SK-N-SH treated with all-trans-retinoic acid at 6 μM for 48 hours (cell line): ENCODE results near the gene IL1R2.

Experiments used
- ATAC-seq: fragments of 200-7000 bp; cut with Tn5 transposase; 3 replicates; pipeline ENCODE4 v1.9.1; 2020; ENCODE audit warnings: mild to moderate bottlenecking, moderate library complexity
- BACH2 ChIP-seq: fragments of 250-450 bp; sonication (Bioruptor Pico); IDR thresholded peaks from 2 replicates; pipeline ENCODE4 v1.9.0; 2021; ENCODE audit warnings: mild to moderate bottlenecking, borderline replicate concordance
- CSDC2 ChIP-seq: fragments of 250-450 bp; sonication (Bioruptor Pico); IDR thresholded peaks from 2 replicates; pipeline ENCODE4 v1.5.0; 2020; ENCODE audit warnings: mild to moderate bottlenecking, moderate library complexity
- ESRRG ChIP-seq: fragments of 250-450 bp; sonication (Bioruptor Pico); IDR thresholded peaks from 2 replicates; pipeline ENCODE4 v1.6.1; 2021; ENCODE audit warnings: mild to moderate bottlenecking
- GLIS3 ChIP-seq: fragments of 250-450 bp; sonication (Bioruptor Pico); IDR thresholded peaks from 2 replicates; pipeline ENCODE4 v1.5.0; 2020; ENCODE audit warnings: mild to moderate bottlenecking, moderate library complexity
- ISL1 ChIP-seq: fragments of 250-450 bp; sonication (Bioruptor Pico); IDR thresholded peaks from 2 replicates; pipeline ENCODE4 v2.1.2; 2022; ENCODE audit warnings: mild to moderate bottlenecking, moderate library complexity
- OSR1 ChIP-seq: fragments of 250-450 bp; sonication (Bioruptor Pico); IDR thresholded peaks from 2 replicates; pipeline ENCODE4 v1.8.0; 2022; ENCODE audit warnings: moderate library complexity, mild to moderate bottlenecking, inconsistent platforms
- PPARA ChIP-seq: fragments of 250-450 bp; sonication (Bioruptor Pico); IDR thresholded peaks from 2 replicates; pipeline ENCODE4 v1.5.0; 2020; ENCODE audit warnings: mild to moderate bottlenecking, borderline replicate concordance
- RARB ChIP-seq: fragments of 250-450 bp; sonication (Bioruptor Pico); IDR thresholded peaks from 2 replicates; pipeline ENCODE4 v1.8.0; 2021; ENCODE audit warnings: mild to moderate bottlenecking, moderate library complexity
- TCF4 ChIP-seq: fragments of 250-450 bp; sonication (Bioruptor Pico); IDR thresholded peaks from 2 replicates; pipeline ENCODE4 v1.8.0; 2021; ENCODE audit warnings: mild to moderate bottlenecking, moderate library complexity, borderline replicate concordance
- TOX ChIP-seq: fragments of 250-450 bp; sonication (Bioruptor Pico); IDR thresholded peaks from 2 replicates; pipeline ENCODE4 v1.8.0; 2021; ENCODE audit warnings: mild to moderate bottlenecking, moderate library complexity, borderline replicate concordance
- ZC3H10 ChIP-seq: fragments of 250-450 bp; sonication (Bioruptor Pico); IDR thresholded peaks from 2 replicates; pipeline ENCODE4 v1.5.1; 2021; ENCODE audit warnings: mild to moderate bottlenecking, moderate library complexity
- ZFP3 ChIP-seq: fragments of 250-450 bp; sonication (Bioruptor Pico); IDR thresholded peaks from 2 replicates; pipeline ENCODE4 v1.5.0; 2020; ENCODE audit warnings: mild to moderate bottlenecking, moderate library complexity
- ZFP30 ChIP-seq: fragments of 450-650 bp; formaldehyde crosslinking; IDR thresholded peaks from 2 replicates; pipeline ENCODE4 v1.5.0; 2022; ENCODE audit warnings: mild to moderate bottlenecking, moderate library complexity
- ZNF565 ChIP-seq: fragments of 450-650 bp; formaldehyde crosslinking; conservative IDR thresholded peaks from 2 replicates; pipeline ENCODE4 v1.5.0; 2020; ENCODE audit warnings: low read depth, mild to moderate bottlenecking, moderate library complexity
- ZNF70 ChIP-seq: fragments of 450-650 bp; formaldehyde crosslinking; IDR thresholded peaks from 2 replicates; pipeline ENCODE4 v1.5.0; 2020; ENCODE audit warnings: mild to moderate bottlenecking, moderate library complexity
- ZNF8 ChIP-seq: fragments of 450-650 bp; formaldehyde crosslinking; IDR thresholded peaks from 2 replicates; pipeline ENCODE4 v1.5.0; 2020; ENCODE audit warnings: mild to moderate bottlenecking, moderate library complexity
- TF ChIP-seq, protein P1 (sequence below): fragments of 250-450 bp; sonication (Bioruptor Pico); IDR thresholded peaks from 2 replicates; pipeline ENCODE4 v1.5.0; 2020; ENCODE audit warnings: mild to moderate bottlenecking, moderate library complexity
- TF ChIP-seq, protein P2 (sequence below): fragments of 250-450 bp; sonication (Bioruptor Pico); IDR thresholded peaks from 2 replicates; pipeline ENCODE4 v1.5.1; 2020; ENCODE audit warnings: low read depth, mild to moderate bottlenecking, moderate library complexity
- TF ChIP-seq, protein P3 (sequence below): fragments of 250-450 bp; sonication (Bioruptor Pico); IDR thresholded peaks from 2 replicates; pipeline ENCODE4 v1.8.0; 2021; ENCODE audit warnings: low read depth, mild to moderate bottlenecking, moderate library complexity, borderline replicate concordance
- TF ChIP-seq, protein P4 (sequence below): fragments of 250-450 bp; sonication (Bioruptor Pico); IDR thresholded peaks from 2 replicates; pipeline ENCODE4 v1.8.0; 2020; ENCODE audit warnings: mild to moderate bottlenecking, moderate library complexity, borderline replicate concordance

Gene IL1R2

DNA sequence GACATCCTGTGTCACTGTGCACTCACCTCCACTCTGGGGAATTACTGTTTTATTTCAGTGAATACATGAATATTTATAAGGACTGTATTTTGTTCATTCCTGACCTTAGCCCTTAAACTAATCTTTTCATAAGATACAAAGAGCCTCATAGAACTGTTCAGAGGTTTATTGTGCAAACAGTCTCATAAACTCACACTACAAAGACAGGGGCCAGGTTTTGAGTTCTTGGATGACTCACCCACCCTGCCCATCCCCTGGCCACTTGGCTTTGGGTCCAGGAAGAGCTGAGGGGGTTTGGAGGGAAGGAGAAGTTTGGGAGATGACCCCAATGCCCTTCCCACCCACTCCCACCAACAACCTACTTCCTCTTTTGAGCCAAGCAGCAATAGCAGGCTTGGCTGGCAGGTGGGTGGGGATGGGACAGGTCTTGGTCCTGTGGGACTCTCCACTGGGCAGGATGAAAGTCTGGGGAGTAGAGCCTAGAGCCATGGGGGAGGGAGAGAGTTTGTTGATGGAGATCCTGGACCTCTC lies 43.1 kb upstream of the IL1R2 start:
- TF ChIP-seq TCF4 (CRISPR knock-in tag) (no peak), PPARA (CRISPR knock-in tag) (no peak), ISL1 (no peak), CSDC2 (CRISPR knock-in tag) (no peak), OSR1 (CRISPR knock-in tag) (no peak), RARB (no peak)
- TF ChIP-seq, protein P1, sequence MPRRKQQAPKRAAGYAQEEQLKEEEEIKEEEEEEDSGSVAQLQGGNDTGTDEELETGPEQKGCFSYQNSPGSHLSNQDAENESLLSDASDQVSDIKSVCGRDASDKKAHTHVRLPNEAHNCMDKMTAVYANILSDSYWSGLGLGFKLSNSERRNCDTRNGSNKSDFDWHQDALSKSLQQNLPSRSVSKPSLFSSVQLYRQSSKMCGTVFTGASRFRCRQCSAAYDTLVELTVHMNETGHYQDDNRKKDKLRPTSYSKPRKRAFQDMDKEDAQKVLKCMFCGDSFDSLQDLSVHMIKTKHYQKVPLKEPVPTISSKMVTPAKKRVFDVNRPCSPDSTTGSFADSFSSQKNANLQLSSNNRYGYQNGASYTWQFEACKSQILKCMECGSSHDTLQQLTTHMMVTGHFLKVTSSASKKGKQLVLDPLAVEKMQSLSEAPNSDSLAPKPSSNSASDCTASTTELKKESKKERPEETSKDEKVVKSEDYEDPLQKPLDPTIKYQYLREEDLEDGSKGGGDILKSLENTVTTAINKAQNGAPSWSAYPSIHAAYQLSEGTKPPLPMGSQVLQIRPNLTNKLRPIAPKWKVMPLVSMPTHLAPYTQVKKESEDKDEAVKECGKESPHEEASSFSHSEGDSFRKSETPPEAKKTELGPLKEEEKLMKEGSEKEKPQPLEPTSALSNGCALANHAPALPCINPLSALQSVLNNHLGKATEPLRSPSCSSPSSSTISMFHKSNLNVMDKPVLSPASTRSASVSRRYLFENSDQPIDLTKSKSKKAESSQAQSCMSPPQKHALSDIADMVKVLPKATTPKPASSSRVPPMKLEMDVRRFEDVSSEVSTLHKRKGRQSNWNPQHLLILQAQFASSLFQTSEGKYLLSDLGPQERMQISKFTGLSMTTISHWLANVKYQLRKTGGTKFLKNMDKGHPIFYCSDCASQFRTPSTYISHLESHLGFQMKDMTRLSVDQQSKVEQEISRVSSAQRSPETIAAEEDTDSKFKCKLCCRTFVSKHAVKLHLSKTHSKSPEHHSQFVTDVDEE (CRISPR knock-in tag), result no peak
- TF ChIP-seq, protein P2, sequence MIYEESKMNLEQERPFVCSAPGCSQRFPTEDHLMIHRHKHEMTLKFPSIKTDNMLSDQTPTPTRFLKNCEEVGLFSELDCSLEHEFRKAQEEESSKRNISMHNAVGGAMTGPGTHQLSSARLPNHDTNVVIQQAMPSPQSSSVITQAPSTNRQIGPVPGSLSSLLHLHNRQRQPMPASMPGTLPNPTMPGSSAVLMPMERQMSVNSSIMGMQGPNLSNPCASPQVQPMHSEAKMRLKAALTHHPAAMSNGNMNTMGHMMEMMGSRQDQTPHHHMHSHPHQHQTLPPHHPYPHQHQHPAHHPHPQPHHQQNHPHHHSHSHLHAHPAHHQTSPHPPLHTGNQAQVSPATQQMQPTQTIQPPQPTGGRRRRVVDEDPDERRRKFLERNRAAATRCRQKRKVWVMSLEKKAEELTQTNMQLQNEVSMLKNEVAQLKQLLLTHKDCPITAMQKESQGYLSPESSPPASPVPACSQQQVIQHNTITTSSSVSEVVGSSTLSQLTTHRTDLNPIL (CRISPR knock-in tag), result no peak
- no peak for ATAC-seq

DNA sequence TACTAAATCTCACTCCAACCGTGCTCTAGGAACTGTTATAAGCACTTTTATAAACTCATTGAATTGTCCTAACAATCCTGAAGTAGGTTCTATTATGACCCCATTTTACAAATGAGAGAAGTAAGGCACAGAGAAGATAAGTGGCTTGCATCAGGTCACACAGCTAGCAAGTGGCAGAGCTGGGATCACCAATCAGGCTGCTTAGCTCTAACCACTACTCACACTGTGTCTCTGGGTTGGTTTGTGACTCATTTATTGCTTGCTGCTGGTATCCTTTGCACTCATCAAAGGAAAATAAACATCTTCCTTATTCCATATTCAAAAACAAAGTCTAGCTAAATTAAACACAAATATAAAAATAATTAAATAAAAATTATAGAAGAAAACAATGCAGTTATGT lies 42.5 kb upstream of the IL1R2 start:
- no peak for TF ChIP-seq CSDC2 (CRISPR knock-in tag)
- no peak for TF ChIP-seq ESRRG (CRISPR knock-in tag)
- no peak for TF ChIP-seq ZFP3 (CRISPR knock-in tag)
- TF ChIP-seq, protein P3, sequence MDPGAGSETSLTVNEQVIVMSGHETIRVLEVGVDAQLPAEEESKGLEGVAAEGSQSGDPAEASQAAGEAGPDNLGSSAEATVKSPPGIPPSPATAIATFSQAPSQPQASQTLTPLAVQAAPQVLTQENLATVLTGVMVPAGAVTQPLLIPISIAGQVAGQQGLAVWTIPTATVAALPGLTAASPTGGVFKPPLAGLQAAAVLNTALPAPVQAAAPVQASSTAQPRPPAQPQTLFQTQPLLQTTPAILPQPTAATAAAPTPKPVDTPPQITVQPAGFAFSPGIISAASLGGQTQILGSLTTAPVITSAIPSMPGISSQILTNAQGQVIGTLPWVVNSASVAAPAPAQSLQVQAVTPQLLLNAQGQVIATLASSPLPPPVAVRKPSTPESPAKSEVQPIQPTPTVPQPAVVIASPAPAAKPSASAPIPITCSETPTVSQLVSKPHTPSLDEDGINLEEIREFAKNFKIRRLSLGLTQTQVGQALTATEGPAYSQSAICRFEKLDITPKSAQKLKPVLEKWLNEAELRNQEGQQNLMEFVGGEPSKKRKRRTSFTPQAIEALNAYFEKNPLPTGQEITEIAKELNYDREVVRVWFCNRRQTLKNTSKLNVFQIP (CRISPR knock-in tag), result no peak
- TF ChIP-seq ZNF8, result no peak
- no peak for TF ChIP-seq ZNF70
- no peak for TF ChIP-seq TOX
- TF ChIP-seq TCF4 (CRISPR knock-in tag), result no peak
- no peak for TF ChIP-seq ZC3H10 (CRISPR knock-in tag)
- TF ChIP-seq ZNF565 (CRISPR knock-in tag), result no peak
- no peak for ATAC-seq

DNA sequence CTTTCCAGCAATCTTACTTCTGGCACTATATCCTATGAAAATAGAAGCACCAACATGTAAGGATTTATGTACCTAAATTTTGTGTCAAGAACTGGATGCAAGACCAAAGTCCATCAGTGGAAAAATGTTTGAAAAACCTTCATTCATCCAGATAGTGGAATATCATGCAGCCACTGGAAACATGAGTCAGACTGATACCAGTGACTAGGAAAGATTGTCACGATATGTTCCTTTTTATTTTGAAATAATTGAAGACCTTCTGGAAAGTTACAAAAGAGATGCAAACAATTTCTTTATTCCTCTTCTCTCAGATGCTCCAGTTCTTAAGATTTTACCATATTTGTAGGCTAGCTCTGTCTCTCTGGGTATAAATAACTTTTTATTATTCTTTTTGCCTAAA lies 40.5 kb upstream of the IL1R2 start:
- TF ChIP-seq ZFP3 (CRISPR knock-in tag) (no peak), PPARA (CRISPR knock-in tag) (no peak), ZNF565 (CRISPR knock-in tag) (no peak), GLIS3 (CRISPR knock-in tag) (no peak)
- TF ChIP-seq, protein P4, sequence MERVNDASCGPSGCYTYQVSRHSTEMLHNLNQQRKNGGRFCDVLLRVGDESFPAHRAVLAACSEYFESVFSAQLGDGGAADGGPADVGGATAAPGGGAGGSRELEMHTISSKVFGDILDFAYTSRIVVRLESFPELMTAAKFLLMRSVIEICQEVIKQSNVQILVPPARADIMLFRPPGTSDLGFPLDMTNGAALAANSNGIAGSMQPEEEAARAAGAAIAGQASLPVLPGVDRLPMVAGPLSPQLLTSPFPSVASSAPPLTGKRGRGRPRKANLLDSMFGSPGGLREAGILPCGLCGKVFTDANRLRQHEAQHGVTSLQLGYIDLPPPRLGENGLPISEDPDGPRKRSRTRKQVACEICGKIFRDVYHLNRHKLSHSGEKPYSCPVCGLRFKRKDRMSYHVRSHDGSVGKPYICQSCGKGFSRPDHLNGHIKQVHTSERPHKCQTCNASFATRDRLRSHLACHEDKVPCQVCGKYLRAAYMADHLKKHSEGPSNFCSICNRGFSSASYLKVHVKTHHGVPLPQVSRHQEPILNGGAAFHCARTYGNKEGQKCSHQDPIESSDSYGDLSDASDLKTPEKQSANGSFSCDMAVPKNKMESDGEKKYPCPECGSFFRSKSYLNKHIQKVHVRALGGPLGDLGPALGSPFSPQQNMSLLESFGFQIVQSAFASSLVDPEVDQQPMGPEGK (CRISPR knock-in tag), result no peak
- no peak for ATAC-seq

DNA sequence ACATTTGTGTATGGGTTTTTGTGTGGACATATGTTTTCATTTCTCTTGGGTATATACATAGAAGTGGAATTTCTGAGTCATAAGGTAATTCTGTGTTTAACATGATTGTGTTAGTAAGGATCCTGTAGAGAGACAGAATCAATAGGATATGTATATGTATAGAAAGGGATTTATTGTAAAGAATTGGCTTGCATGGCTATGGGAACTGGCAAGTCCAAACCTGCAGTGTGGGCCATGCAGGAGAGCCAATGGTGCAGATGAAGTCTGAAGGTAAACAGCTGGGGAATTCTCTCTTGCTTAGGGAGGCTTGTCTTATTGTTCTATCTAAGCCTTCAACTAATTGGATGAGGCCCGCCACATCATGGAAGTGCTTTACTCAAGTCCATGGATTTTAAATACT lies 39.2 kb upstream of the IL1R2 start:
- ATAC-seq, result no peak
- TF ChIP-seq ZNF70 (no peak), ZFP3 (CRISPR knock-in tag) (no peak), ZFP30 (CRISPR knock-in tag) (no peak), ISL1 (no peak), ZNF8 (no peak), TOX (no peak), OSR1 (CRISPR knock-in tag) (no peak), BACH2 (no peak), ESRRG (CRISPR knock-in tag) (no peak), CSDC2 (CRISPR knock-in tag) (no peak)
- TF ChIP-seq, protein P3 (CRISPR knock-in tag), result no peak
- TF ChIP-seq, protein P4 (CRISPR knock-in tag), result no peak
